GM19043 (cell line): ENCODE data around the gene C10orf71.

Source experiments
- ATAC-seq: cut with Tn5 transposase; IDR thresholded peaks from one replicate; pipeline ENCODE4 v1.9.1; 2021; ENCODE audit warnings: low read depth; ENCODE audit not compliant: unreplicated experiment

The C10orf71 gene

GRCh38 chr10:49328401-49329145, 29.6 kb downstream of the C10orf71 start:
- no peak for ATAC-seq

DNA sequence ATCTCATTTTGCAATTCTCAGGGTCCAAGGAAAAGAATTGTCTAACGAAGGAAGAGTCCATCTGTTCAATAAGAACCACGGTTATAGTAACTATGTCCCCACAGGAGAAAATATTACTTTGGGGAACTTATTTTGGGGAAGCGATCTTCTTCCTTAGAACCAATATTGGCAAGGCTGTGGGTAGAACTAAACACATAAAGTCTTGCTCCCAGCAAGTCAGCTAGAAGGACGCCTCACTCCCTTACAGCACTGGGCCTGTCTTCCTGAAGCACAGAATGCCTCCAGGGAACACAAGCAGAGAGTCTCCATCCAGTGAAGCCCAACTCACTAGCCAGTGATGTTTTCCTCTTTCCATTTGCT, 30.2 kb downstream of the C10orf71 start:
- no peak for ATAC-seq

DNA sequence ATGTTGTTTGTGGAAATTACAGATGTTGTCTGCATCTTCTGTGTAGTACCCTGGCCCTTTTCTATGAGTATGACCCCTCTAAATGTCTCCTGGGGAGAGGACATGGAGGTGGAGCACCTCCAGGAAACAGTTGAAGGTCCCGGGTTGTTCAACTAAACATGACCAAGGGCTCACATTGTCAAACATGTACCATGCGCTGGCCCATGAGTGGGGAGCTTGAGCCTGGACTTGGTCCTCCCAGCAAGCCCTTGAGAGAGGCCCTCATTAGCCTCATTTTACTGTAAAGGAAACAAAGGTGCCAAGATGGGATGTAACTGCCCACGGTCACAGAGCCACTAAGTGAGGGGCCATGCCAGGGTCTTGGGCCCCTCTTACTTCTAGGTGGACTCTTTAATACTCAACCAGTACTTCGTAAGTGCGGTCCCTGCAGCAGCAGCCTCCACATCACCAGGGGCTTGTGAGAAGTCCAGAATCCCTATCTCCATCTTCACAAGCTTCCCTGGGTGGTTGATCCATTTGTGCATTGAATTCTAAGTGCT, 31.2 kb downstream of the C10orf71 start:
- ATAC-seq, result no peak

GRCh38 chr10:49331431-49331830, 32.5 kb downstream of the C10orf71 start:
- no peak for ATAC-seq

- ATAC-seq, result no peak
Observed at GRCh38 chr10:49332333-49332732, 33.4 kb downstream of the C10orf71 start.

DNA sequence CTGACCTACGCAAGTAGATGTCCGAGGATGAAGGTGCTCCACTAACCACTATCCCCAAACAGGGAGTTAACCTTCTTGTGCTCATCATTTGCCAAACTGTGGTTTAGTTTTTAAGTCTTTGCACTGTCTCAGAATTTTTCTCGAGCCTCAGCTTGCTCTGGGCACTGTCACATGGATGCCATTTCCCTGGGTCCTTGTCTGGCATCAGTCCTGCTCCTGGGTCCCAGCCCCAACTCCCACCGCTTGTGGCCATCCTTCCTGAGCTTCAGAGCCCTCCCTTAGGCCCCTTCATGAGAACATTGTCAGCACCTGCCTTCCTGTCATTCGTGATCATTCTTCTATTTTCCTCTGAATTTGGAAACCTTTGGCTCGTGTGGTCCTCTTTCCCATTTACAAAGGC, 33.8 kb downstream of the C10orf71 start:
- no peak for ATAC-seq

GRCh38 chr10:49333192-49333591, 34.2 kb downstream of the C10orf71 start:
- ATAC-seq, result no peak

DNA sequence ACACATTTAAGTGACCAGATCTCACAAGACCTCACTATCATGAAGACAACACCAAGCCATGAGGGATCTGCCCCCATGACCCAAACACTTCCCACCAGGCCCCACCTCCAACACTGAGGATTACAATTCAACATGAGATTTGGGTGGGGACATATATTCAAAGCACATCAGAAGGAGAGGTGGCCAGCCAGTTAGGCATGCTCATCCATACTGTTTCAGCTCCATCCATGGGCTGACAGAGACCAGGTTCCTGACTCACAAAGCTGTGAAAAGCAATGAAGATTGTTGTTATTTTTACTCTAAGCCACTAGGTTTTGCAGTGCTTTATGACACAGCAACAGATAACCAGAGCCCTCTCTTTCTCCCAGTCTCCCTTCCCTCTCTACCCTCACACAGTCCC, 36.0 kb downstream of the C10orf71 start:
- ATAC-seq, result no peak

DNA sequence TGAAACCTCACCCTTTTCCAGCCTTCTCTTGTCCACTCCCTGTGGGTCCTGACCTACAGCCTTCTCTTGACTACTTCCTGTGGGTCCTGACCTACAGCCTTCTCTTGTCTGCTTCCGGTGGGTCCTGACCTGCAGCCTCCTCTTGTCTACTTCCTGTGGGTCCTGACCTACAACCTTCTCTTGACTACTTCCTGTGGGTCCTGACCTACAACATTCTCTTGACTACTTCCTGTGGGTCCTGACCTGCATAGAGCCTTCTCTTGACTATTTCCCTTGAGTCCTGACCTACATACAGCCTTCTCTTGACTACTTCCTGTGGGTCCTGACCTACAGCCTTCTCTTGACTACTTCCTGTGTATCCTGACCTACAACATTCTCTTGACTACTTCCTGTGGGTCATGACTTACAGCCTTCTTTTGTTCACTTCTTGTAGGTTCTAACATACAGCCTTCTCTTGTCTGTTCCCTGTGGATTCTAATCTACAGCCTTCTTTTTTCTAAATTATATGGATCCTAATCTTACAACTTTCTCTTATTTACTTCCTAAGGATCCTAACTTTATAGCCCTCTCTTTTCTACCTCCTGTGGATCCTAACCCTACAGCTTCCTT, 36.5 kb downstream of the C10orf71 start:
- no peak for ATAC-seq

GRCh38 chr10:49338604-49339003, 39.6 kb downstream of the C10orf71 start:
- ATAC-seq, result no peak

DNA sequence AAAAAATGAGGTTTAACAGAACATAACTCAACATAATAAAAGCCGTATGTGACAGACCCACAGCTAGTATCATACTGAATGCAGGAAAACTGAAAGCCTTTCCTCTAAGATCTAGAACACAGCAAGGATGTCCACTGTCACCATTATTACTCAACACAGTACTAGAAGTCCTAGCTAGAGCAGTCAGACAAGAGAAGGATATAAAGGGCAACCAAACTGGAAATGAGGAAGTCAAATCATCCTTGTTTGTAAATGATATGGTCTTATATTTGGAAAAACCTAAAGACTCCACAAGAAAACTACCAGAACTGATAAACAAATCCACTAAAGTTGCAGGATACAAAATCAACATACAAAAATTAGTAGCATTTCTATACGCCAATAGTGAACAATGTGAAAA, 45.9 kb downstream of the C10orf71 start:
- ATAC-seq, result no peak

- ATAC-seq, result no peak
Observed at GRCh38 chr10:49347342-49347741, 48.4 kb downstream of the C10orf71 start.

- ATAC-seq, result no peak
Observed at GRCh38 chr10:49347827-49348226, 48.9 kb downstream of the C10orf71 start.

GRCh38 chr10:49348593-49348992, 49.6 kb downstream of the C10orf71 start:
- ATAC-seq, result no peak

DNA sequence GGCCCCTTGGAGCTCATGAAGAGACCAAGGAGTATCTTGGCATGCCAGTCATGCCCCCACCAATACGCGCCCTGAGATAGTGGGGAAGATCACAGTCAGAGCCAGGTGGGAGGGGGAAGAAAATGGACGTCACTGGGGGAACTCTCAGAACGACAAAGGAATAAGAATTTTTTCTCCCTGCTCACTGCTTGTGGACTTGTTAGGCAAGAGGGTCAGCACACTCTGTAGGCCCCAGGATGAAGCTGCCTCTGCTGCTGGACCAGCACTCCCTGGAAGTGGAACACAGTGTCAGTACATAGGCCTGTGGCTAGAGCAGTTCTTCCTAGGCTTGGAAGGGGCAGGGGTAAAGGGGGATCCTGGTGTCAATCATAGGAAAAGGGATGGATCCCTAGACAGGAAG, 50.4 kb downstream of the C10orf71 start:
- ATAC-seq, result no peak

- ATAC-seq, result no peak
Observed at GRCh38 chr10:49350138-49350537, 51.2 kb downstream of the C10orf71 start.

DNA sequence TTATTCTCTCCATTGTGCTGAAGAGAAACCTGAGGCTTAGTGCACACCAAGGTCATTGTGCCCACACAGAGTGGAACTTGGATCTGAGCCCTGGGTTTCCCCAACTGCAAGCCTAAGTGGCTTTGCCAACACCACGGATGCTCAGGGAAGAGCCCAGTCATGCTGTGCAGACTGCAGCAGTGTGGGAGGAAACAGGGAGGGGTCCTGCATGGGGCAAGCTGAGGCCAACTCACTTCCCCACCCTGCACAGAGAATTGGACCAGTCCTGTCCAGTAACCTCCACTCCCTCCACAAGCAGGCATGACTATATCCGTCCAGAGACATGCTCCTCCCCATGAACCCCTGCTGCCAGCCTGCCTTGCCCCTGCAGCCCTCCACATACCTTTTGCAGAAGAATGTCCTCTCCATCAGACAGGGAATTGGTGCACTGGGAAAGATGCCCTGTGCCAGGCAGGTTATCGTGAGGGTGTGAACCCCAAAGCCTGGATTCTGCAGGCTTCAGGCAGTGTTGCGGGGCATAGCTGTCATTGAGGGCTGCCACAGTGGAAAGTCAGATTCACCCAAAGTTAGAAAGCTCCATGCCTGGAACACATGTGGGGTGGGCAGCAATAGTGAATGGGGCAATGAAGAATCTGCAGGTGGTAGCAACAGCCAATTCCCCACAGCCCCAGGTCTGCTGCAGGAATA, 52.0 kb downstream of the C10orf71 start:
- ATAC-seq, result no peak

GRCh38 chr10:49351669-49352068, 52.7 kb downstream of the C10orf71 start:
- ATAC-seq, result no peak

GRCh38 chr10:49352323-49352722, 53.4 kb downstream of the C10orf71 start:
- ATAC-seq, result no peak

GRCh38 chr10:49353026-49353894, 54.3 kb downstream of the C10orf71 start:
- ATAC-seq, result no peak
